Putamen (tissue), 1 donor: ENCODE measurements around the gene ARHGAP26.

Experiments used
- DNase-seq: peaks from one replicate; pipeline ENCODE4 v3.0.0-alpha.2; 2016; ENCODE audit warnings: low spot score

The ARHGAP26 gene

DNA sequence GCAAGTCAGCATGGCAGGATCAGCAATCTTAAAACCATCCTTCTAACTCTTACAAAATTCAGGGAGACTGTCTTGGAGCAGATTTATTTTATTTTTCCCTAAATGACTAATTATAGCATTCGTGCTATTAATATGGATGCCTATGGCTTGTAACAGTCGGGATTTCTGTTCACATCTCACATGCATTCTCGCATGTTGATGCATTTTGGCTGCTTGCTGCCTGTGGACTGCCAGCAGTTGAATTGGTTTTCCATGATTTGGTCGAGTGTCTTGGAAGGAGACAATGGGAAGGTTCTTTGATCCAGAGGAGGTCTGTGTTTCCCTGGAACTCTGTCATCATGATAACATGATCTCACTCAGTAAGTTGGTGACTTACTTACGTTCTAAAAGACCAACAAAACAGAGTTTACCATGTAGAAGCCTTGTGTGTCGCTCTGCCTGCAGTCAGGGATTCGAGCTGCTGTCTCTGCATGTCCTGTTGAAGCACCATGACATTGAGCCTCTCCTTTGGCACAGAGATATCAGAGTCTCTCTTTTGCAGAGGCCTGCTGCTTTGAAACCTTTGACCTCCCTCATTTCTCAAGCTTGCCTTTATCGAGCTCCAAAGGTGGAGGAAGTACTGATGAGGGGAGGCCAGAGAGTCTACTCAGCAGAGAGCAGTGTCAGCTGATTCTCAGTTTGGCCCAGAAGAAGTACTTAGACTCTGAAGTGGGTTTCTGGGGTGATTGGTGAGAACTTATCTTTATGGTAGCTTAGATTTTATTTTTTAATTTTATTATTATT lies 82.4 kb downstream of the ARHGAP26 start:
- DNase-seq, result no peak

DNA sequence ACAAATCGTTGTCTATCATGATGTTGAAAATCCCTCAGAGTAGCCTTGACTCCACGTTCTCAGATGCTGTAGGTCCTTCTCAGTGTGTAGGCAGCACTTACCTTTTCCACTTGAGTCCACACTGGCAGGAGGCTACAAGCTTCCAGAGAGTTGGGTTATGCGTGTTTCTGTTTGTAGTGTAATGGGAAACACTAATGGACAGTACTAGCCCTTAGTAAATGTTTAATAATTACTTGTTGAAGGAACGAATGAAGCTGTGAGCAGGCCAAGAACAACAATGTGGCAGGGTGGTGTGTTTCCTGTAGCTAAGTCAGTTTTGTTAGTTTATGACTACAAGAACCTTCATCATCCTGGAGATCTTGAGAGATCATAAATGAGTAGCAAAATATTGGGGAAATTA lies 83.5 kb downstream of the ARHGAP26 start:
- DNase-seq, result no peak

DNA sequence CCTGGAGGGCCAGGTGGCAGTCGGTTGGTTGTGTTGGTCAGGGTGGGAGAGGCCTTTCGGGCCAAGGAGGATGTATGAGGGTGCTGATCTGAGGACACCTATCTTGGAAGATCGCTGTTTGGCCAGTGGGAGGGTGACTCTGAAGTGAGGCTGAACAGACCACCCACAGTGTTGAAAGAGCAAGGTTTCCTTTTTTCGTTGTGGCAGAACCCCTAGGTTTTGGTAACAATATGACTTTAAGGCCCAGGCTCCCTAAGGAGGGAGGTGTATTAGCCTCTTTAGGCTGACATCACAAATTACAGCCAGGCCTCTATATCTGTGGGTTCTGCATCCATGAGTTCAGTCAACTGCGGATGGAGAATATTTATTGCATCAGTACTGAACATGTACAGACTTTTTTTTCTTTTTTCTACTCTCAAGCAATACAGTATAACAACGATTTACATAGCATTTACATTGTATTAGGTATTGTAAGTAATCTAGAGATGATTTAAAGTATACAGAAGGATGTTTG lies 86.1 kb downstream of the ARHGAP26 start:
- no peak for DNase-seq

DNA sequence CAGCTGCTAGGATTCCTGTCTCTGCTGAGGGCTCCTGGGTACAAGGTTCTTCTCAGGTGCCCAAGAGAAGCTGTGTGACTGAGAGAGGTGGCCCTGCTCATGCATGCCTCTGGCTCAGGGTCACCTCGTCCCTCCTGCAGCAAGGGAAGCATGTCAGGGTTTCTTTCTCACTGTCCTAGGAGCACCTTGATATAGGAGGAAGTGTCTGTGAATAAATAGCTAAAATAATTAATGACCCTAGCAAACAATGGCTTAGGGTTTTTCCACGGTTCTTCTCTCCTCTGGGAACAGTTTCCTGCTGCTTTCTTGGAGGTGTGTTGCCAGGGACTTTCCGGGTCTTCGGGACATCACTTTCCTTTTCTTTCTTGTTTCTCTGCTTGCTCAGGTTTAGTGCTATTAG lies 87.2 kb downstream of the ARHGAP26 start:
- no peak for DNase-seq

DNA sequence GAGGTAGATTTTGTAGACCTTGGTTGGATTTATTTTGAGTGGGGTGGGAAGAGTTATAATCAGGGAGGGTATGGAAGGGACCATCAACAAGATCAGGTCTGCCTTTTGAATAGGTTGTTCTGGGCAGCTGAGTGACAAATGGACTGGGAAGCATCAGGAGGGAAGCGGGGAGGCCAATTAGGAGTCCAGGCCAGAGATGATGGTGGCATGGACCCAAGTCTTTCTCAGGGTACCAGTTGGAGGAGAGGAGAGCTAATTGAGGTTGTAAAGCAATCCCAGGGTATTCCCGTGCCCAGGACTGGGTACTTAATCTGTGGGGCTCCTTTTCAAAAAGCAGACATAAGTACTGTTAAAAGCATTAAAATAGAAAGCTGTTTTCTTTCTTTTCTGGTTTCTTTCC lies 88.9 kb downstream of the ARHGAP26 start:
- DNase-seq, result no peak

DNA sequence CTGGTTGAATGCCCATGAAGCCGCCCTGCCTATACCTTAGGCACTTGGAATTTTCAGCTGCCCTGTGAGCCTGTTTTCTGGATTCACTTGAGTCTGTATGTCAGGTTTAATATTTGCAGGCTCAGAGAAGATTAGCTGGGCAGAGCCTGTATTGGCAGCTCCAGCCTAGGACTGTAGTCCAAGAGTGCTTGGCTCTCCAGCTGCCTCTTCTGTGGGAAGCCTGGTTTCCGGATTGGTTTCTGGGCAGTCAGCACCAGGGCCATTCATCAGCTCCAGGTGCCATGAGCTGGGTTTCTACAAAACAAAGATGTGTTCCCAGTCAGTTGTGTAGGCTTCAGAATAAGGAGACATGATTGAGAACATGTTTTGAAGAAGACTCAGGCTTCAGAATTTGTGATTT lies 90.1 kb downstream of the ARHGAP26 start:
- no peak for DNase-seq

DNA sequence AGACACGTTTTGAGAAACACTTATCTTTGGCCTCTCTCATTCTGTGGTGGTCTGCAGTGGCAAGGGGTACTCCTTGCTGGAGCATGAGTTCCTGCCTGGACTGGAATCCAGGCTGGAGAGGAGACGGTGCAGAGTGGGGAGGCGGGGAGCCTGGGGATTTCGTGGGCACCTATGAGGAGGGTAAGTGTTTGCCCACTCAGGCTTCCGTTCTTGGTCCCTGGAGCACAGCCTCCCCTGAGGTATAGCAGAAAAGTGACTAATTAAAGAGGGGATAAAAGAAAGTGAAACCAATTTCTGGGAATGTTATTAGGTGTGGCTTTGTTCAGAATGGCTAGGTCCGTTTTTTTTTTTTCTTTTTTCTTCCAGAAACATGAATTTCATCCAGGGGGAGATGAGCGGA lies 90.8 kb downstream of the ARHGAP26 start:
- no peak for DNase-seq

DNA sequence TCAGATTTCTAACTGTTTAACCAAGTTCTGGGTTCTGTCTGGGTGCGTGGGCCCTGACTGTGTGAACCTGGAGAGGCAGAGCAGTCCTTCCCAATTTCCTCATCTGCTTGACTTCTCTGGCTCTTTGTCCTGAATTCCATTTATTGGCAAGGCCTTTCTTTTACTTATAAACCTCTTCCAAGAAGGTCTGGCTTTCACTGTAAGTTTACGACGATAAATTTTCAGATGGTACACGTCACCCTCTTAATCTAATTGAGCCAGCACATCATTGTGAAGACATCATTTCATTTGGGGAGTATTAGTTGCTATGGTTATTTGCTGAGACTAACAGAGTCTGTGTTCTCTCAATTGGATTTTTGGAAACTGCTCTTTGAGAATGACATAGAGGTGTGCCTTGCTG lies 92.4 kb downstream of the ARHGAP26 start:
- DNase-seq, result no peak

DNA sequence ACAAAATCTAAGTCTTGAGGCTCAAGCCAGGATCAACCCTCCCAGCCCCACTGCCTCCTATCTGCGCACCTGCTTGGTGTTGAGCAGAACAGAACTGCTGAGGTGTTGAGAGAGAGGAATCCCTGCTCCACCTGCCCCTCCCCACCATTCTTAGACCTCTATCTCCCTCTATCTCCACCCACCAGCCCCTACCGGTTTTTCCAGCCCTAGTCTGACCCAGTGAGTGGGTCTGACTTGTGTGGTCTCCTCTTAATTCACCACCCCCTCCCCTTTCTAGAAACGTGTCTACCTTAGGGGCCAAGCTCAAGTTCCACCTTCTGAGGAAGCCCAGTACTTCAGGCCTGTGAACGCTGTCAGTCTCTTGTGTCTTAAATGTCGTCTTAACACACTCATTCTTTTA lies 93.7 kb downstream of the ARHGAP26 start:
- no peak for DNase-seq

DNA sequence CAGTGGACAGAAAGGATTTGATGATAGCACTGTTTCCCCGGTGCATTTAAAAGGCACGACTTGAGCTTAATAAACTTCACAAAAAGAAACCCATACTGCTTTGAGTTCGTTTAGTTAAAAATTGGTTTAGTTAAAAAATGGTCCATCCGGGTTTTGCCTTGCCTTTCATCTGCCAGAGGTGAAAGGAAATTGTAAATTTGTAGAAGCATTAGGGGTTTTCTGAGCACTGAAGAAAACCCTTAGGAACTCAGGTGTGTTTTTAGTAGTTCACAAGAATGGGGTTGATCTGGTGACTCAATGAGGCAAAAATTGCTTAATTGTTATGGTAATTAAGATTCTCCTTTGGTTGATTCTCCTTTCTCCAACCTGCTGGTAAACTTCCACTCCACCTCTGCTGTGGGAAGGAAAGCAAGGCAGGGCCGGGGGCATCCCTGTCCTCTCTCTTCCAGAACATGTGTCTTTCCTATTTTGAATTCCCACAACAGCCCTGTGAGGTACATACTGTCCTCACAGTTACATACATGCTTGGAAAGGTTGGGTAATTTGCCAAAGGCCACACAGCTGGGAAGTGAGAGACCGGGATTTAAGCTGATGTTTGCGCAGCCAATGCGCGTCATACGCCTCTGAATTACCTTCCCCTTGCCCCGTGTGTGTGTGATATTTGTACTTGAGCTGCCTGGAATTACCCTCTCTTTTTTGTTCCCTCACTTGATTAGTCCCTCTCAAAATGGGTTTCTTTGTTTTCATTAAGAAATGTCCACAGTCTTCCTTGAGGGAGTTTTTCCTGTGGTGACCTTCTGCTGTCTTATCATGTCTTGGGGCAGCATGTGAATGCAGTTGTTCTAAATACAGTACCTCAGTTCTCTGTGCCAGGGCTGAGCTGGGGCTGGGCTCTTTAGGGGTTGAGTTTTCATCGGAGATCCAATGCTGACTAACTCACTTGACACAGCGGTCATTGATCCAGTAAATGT lies 94.4 kb downstream of the ARHGAP26 start:
- no peak for DNase-seq

DNA sequence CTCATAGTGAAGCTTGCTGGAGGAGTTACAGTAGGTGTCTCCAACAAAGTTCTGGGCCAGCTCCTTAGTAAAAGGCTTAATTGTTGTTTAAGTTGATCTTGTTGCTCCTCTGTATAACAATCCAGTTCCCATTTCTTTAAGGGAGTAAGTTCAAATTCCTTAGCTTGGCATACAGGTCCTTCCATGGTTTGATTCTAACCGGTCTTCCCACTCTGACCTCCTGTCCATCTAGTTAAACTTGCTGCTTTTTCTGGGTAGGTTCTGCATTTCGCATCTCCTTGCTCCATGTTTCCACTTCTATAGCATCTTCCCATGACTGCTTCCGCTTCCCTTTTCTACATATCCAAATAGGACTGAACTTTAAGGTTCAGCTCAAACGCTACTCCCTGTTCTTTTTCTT lies 95.5 kb downstream of the ARHGAP26 start:
- DNase-seq, result no peak

DNA sequence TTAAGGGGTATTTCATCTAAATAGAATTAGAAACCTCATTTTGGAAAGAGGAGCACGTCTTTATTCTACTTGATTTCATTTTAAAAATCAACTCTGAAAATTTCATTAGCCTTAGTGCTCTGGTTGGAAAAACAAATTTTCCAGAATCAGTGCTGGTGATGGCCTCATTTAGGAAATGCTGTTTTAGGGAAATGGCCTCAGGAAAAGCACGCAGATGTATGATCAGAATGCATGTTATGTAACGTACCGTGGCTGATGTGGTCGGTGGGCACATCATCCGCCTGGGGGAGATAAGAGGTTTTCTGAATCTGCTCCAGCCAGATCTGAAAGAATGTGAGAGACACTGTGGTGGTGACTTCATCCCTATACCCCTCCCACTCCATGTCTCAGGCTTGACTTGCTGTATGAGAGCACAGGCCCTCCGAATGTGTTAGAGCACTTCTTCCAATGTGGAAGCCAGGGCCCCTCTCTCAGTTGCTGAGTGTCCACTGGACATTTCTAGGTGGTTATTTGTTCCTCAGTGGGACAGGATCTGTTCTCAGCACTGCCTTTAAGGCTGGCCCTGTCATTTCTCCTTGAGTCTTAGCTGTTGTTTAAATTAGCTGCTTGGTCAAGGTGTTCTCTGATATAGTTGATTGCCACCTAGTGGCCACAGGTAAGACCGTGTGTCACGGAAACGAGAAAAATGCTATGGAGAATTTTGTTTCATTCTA lies 96.5 kb downstream of the ARHGAP26 start:
- DNase-seq, result no peak

DNA sequence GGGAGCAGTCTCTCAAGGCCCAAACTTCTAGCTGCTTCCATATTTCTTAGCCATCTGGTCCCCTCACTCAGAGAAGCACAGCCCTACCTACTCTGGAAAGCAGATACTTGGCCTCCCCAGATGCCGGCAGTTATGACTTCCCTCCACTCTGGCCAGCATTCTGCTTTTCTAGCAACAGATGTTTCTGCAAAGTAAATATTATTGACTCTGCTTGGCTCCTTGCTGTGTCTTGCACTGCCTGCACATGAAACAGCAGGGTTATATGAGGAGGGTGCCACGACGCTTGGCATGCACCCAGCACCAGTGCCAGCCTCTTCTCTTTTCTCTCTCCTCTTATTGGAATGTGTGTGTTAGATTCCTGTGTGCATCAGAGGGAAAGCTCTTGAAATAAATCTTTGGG lies 99.7 kb downstream of the ARHGAP26 start:
- no peak for DNase-seq

DNA sequence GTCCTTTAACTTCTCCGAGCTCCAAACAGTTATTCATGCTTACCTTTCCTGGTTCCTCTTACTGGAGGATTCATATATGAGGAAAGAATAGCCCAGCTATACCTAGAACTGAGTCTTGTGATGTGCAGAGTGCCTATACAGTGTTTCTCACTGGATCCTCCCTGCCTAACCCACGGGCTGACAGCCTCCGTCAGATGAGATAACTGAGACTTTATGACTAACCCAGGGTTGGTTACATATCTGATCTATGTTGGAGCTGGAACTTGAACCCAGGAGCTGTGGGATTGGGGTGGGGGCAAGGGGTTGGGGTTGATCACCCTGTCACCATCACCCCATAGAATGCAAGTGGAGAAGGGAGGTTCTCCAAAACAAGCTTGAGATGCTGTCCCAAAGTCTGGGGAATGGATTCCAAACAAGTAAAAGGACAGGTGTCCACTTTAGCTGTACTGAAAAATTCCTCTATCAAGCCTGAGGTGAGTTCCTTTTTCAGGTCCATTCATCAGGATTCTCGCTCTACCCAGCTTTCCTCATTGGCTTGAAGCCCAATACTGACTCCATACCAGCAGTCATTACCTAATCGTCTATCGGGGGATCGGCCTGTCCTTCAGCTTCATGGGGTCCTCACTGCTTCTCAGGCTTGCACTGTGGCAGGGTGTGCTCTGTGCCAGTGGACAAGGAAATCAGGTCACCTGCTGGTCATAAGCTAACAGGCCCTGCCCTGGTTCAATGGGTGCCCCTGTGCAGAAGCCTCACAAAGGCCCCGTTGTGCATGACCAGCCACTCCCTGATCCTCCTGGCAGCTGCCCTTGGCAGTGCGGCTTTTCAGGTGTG lies 100.6 kb downstream of the ARHGAP26 start:
- no peak for DNase-seq

DNA sequence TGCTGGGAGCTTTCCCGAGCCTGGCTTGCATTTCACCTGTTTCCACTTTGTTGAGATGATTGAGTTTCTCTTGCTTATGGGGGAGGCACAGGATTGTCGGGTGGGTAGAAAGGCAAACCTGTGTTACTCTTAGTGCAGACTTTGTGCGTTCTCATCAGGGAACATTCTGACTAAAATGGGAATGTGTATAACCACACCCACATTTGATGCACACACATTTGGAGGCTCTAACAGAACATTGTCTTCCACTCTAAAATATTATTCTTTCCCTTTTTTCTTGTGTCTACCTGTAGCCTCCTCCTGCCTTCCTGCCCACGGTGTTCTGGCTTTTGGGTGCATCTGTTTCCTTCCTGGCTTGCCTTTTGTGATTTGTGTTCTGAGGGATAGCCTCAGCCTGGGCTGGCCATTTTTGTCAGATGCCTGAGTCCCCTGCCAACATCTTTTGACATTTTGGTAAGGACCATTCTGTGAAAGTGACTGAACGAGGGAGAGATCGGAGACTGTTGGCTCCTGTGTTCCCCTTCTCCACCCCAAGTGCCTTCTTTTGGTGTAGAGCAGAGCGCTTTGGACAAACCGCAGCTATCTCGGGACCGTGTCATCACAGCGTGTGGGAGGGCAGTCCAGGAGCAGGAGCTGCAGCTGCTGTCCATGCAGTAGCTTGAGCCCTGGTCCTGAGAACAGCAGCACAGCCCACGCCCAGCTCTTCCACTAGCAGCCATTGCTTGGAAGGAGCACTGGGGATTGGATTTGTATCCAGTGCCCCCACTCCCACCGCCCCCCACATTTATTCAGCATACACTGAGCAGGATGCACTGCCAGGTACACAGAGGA lies 101.4 kb downstream of the ARHGAP26 start:
- no peak for DNase-seq

DNA sequence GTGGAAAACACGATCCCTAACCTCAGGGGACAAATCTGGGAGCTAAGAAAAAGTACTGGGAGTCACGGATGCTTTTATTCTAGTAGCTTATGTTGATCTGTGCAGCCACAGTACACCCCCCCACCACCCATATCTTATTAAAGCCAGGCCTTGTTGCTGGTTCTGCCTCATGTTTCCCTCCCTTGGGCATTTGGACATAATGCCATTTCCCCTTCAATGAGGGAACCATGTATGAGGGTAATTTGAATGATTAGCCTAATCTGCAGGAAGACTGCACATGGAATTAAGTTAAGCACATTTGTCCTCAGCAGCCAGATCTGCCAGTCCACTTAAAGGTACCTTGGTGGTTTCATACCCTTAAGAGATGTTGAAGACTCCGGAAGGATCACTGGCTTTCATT lies 102.0 kb downstream of the ARHGAP26 start:
- no peak for DNase-seq

DNA sequence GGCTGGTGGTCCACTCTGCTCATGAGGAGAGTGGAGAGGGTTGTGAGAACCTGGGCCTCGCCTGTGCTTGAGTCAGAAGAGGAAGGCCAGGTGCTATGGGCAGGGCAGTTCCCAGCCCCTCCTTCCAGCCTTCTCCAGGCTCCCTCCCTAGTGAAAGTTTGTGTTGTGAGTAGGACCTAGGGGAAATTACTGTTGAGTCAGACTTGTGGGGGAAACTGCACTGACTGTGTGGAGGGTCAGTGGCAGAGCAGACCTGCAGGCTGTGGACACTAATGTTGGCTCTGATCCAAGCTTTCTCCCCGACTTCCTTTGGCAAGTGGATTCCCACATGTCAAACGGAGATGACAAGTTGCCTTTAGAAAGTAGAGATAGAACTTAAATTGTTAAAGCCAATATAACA lies 102.6 kb downstream of the ARHGAP26 start:
- no peak for DNase-seq

DNA sequence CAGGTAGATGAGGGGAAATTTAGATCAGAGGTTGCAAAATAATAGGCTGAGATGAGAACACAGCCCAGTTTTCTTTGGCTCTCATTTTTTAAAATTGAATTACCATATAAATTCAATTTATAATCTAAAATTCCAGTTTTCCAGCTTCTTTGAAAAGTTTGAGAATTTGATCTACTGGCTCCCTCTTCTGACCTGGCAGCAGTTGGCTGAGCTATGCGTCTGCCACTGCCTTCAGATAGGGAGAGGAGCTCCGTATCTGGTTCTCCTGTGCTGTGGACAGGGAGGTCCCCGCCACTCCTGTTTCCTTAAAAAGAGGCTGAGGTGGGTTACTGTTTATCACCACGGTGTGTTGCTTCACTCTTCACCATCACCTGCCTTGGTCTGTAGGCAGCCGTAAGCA lies 103.7 kb downstream of the ARHGAP26 start:
- no peak for DNase-seq

DNA sequence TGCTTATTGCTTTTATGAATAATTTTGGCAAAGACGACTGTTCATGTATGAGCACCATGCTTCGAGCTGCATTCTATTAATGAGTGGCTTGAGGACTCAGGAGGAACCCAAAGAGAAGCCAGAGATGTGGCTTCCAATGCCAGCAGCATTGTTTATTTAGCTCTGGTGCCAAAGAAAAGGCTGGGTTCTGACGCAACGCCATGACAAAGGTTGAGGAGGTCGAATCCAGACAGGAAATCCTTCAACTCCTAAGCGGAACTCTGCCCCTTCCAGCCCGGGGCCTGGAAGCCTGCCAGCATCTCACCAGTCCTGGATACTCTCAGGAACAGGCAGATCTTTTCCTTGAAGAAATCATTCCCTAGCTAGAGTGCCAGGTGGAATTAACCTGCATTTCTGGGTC lies 104.4 kb downstream of the ARHGAP26 start:
- DNase-seq, result no peak

DNA sequence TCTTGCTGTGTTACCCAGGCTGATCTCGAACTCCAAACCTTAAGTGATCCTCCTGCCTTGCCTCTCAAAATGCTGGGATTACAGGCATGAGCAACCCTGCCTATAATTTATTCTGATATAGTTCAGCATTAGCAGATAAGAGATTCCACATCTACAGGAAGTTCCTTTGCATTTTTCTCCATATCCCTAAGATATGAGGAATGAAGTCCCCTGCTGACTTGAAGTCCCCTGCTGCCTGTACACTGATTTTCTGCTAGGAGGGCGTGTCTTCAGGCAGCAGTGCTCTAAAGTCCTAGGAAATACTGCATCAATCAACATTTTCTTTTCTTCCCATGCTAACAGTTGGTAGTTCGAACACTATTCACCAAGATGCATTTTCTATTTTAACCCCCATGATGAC lies 105.8 kb downstream of the ARHGAP26 start:
- DNase-seq, result no peak

DNA sequence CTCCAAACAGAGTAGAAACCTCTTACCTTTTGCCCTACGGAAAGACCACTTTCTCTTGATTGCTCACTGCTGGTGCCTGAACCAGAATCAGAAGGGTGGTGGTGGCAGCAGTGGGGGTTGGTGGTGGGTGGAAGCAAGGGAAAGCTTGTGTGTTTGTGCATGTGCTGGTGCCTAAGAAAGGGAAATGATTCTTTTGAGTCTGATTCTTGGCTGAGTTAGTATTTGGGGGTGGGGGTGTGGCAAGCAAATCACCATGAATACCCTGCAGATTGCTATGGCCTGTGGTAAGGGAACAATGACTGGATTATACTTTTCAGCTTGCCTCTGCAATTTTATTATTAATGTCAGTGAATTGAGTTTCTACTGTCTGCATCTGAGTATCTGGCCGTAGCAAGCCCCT lies 106.6 kb downstream of the ARHGAP26 start:
- no peak for DNase-seq
